ENCODE measurements around the gene FAM83B.

The FAM83B gene

DNA sequence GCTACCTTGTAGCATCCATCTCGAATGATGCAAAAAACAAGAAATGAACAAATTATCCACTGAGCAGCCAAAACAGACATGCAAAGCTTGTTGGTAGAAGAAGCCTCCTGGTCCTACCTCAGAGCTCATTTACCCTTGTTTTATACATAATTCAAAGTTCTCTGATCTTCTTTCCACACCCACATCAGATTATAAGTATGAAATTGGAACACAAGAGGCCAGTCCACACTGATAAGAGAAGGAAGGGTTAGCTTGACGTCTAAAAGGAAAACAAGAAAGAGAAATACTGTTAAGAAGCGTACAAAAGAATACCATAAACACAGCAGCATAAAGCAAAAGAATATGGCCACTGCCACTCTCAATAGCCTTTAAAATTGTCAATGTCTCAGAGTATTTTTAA is 49.7 kb downstream of the FAM83B start:
- TF ChIP-seq, protein P1, sequence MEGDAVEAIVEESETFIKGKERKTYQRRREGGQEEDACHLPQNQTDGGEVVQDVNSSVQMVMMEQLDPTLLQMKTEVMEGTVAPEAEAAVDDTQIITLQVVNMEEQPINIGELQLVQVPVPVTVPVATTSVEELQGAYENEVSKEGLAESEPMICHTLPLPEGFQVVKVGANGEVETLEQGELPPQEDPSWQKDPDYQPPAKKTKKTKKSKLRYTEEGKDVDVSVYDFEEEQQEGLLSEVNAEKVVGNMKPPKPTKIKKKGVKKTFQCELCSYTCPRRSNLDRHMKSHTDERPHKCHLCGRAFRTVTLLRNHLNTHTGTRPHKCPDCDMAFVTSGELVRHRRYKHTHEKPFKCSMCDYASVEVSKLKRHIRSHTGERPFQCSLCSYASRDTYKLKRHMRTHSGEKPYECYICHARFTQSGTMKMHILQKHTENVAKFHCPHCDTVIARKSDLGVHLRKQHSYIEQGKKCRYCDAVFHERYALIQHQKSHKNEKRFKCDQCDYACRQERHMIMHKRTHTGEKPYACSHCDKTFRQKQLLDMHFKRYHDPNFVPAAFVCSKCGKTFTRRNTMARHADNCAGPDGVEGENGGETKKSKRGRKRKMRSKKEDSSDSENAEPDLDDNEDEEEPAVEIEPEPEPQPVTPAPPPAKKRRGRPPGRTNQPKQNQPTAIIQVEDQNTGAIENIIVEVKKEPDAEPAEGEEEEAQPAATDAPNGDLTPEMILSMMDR (IDR thresholded peaks at IDR 0.05; ENCODE audit: low read depth, low read length) = no peak
- H3K4me3 ChIP-seq (ENCODE audit: low read depth, low read length) = no peak overlapping the region
- DNase-seq (ENCODE audit: low read depth, low spot score) = no peak
- in situ Hi-C loops (cut with HindIII; ENCODE audit: low sequenced_read_pairs) = no loop called here

DNA sequence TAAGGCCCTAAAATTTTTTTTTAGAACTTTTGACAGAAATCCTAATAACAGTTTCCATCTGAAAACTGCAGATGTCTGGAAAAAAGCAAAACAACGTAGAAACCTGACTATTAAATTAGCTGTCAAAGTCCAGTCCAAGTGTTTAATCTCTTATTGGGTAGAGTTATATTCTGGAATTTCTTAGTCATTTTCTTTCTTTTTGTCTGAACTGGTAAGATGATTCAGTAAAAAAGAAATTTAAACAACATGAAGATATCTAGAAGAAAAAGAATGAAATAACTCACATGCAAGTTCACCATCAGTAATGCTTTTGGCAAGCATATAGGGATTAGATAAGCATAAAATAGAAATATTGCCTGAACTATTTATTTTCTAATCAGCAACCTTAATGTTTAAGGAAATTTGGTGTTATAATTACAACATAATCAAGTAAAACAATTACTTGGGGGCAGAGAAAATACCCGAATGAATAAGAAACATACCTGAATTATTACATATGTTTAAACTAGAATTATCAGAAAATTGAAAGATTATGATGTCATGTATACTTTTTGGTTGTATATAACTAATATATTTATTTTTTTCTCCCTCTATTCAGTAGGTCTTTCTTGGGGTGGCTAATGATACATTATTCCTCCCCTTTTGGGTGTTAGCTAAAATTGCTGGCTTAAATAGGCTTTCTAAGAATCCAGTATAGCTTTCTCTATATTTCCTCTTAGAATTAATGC is 51.1 kb downstream of the FAM83B start:
- DNase-seq (ENCODE audit: low read depth, low spot score) = no peak
- in situ Hi-C loops (cut with HindIII; ENCODE audit: low sequenced_read_pairs) = no loop called here
- H3K4me3 ChIP-seq (ENCODE audit: low read depth, low read length) = no peak overlapping the region
- TF ChIP-seq, protein P1 (IDR thresholded peaks at IDR 0.05; ENCODE audit: low read depth, low read length) = no peak

DNA sequence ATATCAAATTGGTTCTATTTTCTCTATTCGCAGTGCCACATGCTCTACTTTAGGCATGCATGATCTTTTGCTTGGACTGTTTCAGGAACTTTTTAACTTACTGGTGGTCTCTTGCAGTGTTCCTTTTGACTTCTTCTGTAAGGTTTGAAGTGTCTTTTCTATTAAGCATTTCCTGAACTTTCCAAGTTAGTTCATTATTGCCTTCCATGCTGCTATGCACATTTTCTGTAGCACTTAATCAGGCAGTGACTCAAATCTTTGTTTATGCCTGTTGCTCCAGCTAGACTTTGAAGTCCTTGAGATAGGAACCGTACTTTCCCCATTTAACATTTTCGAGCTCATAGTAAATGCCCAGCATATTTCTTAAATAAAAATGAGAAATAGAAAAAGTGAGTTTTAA is 52.2 kb downstream of the FAM83B start:
- TF ChIP-seq, protein P1 (IDR thresholded peaks at IDR 0.05; ENCODE audit: low read depth, low read length) = no peak
- in situ Hi-C loops (cut with HindIII; ENCODE audit: low sequenced_read_pairs) = no loop called here
- H3K4me3 ChIP-seq (ENCODE audit: low read depth, low read length) = no peak overlapping the region
- DNase-seq (ENCODE audit: low read depth, low spot score) = no peak

- in situ Hi-C loops (cut with HindIII; ENCODE audit: low sequenced_read_pairs) = no loop called here
- H3K4me3 ChIP-seq (ENCODE audit: low read depth, low read length) = no peak overlapping the region
- DNase-seq (ENCODE audit: low read depth, low spot score) = no peak
- TF ChIP-seq, protein P1 (IDR thresholded peaks at IDR 0.05; ENCODE audit: low read depth, low read length) = no peak
Measured at GRCh38 chr6:54899442-54899841, 52.9 kb downstream of the FAM83B start.

- in situ Hi-C loops (cut with HindIII; ENCODE audit: low sequenced_read_pairs) = no loop called here
Measured at GRCh38 chr6:54899986-54900385, 53.4 kb downstream of the FAM83B start.

GRCh38 chr6:54900666-54901065 is 54.1 kb downstream of the FAM83B start:
- no peak overlapping the region for H3K4me3 ChIP-seq (ENCODE audit: low read depth, low read length)
- TF ChIP-seq, protein P1 (IDR thresholded peaks at IDR 0.05; ENCODE audit: low read depth, low read length) = no peak
- no peak for DNase-seq (ENCODE audit: low read depth, low spot score)
- in situ Hi-C loops (cut with HindIII; ENCODE audit: low sequenced_read_pairs) = no loop called here

More at GRCh38 chr6:54899986-54900385, 53.4 kb downstream of the FAM83B start:
- DNase-seq (ENCODE audit: low read depth, low spot score) = no peak
- TF ChIP-seq, protein P1 (IDR thresholded peaks at IDR 0.05; ENCODE audit: low read depth, low read length) = no peak
- H3K4me3 ChIP-seq (ENCODE audit: low read depth, low read length) = no peak overlapping the region
